Uterus (tissue), 2 donors: Measurements from ENCODE around the gene NOG.

Experiments used
- CTCF ChIP-seq, 4 experiments: fragments of 200-600 bp in 2 of 4; fragments of 450-650 bp in 2 of 4; sonication (generic) in 2 of 4; IDR thresholded peaks; one replicate each; pipeline ENCODE4 v1.5.1; 2016 to 2019; ENCODE audit warnings: antibody characterized with exemption in 4 of 4, mild to moderate bottlenecking in 2 of 4, moderate library complexity in 1 of 4
- POLR2A ChIP-seq, 2 donors: fragments of 450-650 bp; IDR thresholded peaks; one replicate each; pipeline ENCODE4 v1.6.1; 2016; ENCODE audit warnings: antibody characterized with exemption in 2 of 2, mild to moderate bottlenecking in 1 of 2, moderate library complexity in 1 of 2

- TF ChIP-seq CTCF (IDR thresholded peaks at IDR 0.05) (no peak), POLR2A (IDR thresholded peaks at IDR 0.05) (no peak)
These were observed at the start of gene NOG for GRCh38 chr17:56593646-56594319.
